Gastrocnemius medialis (tissue), 4 donors: ENCODE data around the gene RFK.

Experiments used
- CTCF ChIP-seq, 5 experiments: fragments of 450-650 bp in 3 of 5; fragments of 200-600 bp in 2 of 5; sonication (generic) in 2 of 5; IDR thresholded peaks in 4 of 5; conservative IDR thresholded peaks in 1 of 5; 1 replicate in 4 of 5; 2 replicates in 1 of 5; pipeline ENCODE4 v1.5.1; 2016 to 2019; ENCODE audit warnings: antibody characterized with exemption in 5 of 5, mild to moderate bottlenecking in 3 of 5, moderate library complexity in 3 of 5
- POLR2A ChIP-seq, 2 donors: fragments of 450-650 bp; IDR thresholded peaks; one replicate each; pipeline ENCODE4 v1.6.1; 2017; ENCODE audit warnings: antibody characterized with exemption in 2 of 2, mild to moderate bottlenecking in 2 of 2, moderate library complexity in 2 of 2

- TF ChIP-seq CTCF (IDR thresholded peaks at IDR 0.05 in 4 of 5, conservative IDR thresholded peaks at IDR 0.05 in 1 of 5) = no peak
- TF ChIP-seq POLR2A (IDR thresholded peaks at IDR 0.05) = no peak
Measured at GRCh38 chr9:76431601-76432000, 37.4 kb upstream of the RFK start.
